ENCODE results near the gene DHRS7B.

DNA sequence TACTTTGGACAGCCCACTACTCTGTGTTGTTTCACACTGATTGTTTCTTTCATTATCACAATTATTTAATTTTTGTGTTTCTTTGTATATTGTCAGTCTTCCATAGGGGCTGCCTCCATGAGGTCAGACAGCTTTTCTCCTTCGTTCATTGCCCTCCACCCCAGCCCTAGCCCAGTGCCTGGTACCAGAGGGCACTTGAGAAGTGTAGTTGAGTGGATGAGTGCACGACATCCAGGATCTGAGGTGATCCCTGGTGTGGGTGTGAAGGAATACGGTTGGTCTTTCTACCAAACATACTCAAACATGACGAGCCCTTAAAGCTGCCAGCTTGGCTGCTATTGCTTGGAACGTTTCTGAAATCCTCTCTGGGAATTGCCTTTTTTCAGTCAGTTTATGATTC, 37.9 kb downstream of the DHRS7B start:
- TF ChIP-seq POLR2A (IDR thresholded peaks at IDR 0.05), result no peak
- no peak for TF ChIP-seq CTCF (IDR thresholded peaks at IDR 0.05)
